ENCODE results near the gene SGPP2.

SGPP2 gene

DNA sequence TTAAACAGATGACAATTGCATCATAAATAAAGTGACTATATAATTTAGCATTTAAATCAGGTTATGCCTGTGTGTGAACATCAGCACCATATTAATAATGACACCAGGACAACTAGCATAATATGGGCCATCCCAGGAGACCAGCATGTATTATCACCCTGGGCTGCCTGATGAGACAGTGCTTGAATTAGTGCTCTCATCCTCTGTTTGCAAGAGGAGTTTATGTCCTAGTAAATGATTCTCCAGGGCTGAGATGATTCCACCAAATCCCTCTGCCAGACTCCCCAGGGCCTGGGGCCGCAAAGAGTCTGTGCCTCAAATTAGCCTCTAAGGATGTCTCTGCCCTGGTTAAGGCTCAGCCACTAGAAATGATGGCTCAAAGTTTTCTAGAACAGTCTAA, 97.7 kb downstream of the SGPP2 start:
- Mint-ChIP-seq H3K9me3 (no peaks in the 10 kb centered on the region), H3K4me1 (no peaks in the 10 kb centered on the region), H3K4me3 (no peak overlapping the region), H3K27me3 (peaks cover 16% of the 10 kb centered on the region), H3K27ac (no peak overlapping the region)
- DNase-seq = no peak
- no peak for ATAC-seq

DNA sequence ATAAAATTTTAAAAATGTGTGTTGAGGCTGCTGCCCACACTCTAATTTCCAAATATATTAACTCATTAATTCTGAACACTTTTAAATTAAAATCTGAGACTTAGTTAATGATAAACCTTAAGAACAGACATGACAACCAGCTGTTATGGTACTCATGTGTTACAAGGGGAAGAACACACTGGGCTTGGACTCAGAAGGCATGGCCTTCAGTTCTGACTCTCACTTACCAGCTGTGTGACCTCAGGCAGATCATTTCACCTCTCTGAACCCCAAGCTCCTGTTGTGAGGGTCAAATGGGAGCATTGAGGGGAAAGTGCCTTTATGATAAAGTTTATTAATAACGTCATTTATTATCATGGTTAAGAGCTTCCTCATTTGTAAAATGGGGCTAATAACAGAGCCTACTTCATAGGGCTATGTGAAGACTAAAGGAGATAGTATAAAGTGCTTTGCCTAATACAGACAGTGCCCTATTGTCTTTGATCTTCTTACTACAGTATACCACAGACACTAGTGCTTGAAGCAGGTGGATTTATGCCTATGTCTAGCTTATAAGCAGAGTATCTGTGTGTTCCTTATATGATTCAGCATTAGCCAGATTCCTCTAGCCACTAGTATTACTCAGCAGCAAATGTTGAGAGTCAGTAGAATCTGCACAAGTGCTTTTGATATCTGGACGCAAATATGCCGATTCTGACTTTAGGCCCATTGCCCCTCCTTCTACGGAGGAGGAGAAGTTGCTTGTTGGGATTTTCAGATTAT, 99.6 kb downstream of the SGPP2 start:
- no peaks in the 10 kb centered on the region for H3K9me3 Mint-ChIP-seq
- no peaks in the 10 kb centered on the region for H3K27me3 Mint-ChIP-seq
- H3K4me1 Mint-ChIP-seq = no peaks in the 10 kb centered on the region
- no peak for DNase-seq
- H3K4me3 Mint-ChIP-seq = no peak overlapping the region
- no peak overlapping the region for H3K27ac Mint-ChIP-seq
- no peak for ATAC-seq

DNA sequence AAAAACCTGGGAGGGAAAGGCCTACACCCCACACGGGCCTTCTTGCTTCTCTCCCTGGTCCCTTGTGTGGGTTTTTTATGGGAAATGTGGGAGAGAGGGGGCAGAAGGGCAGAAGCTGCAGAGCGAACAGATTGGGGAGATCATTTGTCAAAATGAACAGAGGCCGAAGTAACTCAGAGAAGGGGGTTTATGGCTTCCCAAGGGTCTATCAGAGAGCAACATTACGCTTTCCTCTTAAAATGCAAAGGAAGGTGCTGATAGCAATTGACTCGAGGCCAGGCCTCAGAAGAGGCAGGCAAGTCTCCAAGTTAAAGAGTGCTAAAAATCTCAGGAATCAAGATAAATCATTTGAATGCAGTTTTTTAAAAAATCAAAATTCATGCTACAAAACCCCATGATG, 101.5 kb downstream of the SGPP2 start:
- no peak overlapping the region for H3K27ac Mint-ChIP-seq
- no peaks in the 10 kb centered on the region for H3K9me3 Mint-ChIP-seq
- no peak for DNase-seq
- no peak for ATAC-seq
- H3K4me1 Mint-ChIP-seq = no peaks in the 10 kb centered on the region
- no peak overlapping the region for H3K4me3 Mint-ChIP-seq
- no peaks in the 10 kb centered on the region for H3K27me3 Mint-ChIP-seq

- DNase-seq = no peak
- no peak overlapping the region for H3K27ac Mint-ChIP-seq
- no peaks in the 10 kb centered on the region for H3K4me1 Mint-ChIP-seq
- H3K9me3 Mint-ChIP-seq = no peaks in the 10 kb centered on the region
- no peaks in the 10 kb centered on the region for H3K27me3 Mint-ChIP-seq
- no peak for ATAC-seq
- H3K4me3 Mint-ChIP-seq = no peak overlapping the region
Measured at GRCh38 chr2:222526480-222527277, 102.3 kb downstream of the SGPP2 start.

- ATAC-seq (no peak), DNase-seq (no peak)
- H3K4me3 Mint-ChIP-seq = no peak overlapping the region
- H3K27ac Mint-ChIP-seq = no peak overlapping the region
- no peaks in the 10 kb centered on the region for H3K4me1 Mint-ChIP-seq
- H3K27me3 Mint-ChIP-seq = peaks cover 19% of the 10 kb centered on the region
- no peaks in the 10 kb centered on the region for H3K9me3 Mint-ChIP-seq
Measured at GRCh38 chr2:222532315-222532714, 108.0 kb downstream of the SGPP2 start.

DNA sequence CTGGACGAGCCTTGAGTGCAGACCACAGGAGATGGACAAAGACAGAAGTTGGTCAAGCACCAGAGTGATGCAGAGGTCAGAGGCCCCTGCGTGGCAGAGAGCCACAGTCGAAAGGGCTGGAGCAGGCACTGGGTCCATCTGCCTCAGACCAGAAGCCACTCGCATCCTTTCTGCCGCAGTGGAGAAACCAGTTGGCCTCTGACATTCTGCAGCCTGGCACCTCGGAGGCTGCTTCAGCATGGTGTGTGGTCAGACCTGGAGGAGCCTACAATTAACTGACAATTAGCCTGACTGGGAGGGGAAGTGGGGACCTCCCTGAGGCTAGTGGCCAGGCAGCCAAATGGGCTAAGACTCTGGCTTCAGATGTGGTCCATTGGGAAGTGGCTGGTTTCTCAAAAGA, 111.1 kb downstream of the SGPP2 start:
- H3K4me3 Mint-ChIP-seq = no peak overlapping the region
- DNase-seq (no peak), ATAC-seq (no peak)
- no peaks in the 10 kb centered on the region for H3K9me3 Mint-ChIP-seq
- H3K27me3 Mint-ChIP-seq = peaks cover 39% of the 10 kb centered on the region
- H3K27ac Mint-ChIP-seq = no peak overlapping the region
- H3K4me1 Mint-ChIP-seq = no peaks in the 10 kb centered on the region

DNA sequence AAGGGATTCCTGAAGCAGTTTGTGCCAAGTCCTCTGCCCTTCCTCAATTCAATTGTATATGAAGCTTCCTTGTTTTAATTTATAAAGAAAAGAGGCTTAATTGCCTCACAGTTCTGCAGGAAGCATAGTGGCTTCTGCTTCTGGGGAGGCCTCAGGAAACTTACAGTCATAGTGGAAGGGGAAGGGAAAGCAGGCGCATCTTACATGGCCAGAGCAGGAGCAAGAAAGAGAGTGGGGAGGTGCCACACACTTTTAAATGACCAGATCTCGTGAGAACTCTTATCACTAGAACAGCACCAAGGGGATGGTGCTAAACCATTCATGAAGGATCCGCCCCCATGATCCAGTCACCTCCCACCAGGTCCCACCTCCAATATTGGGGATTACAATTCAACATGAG, 114.2 kb downstream of the SGPP2 start:
- Mint-ChIP-seq H3K27me3 (peaks cover 31% of the 10 kb centered on the region), H3K27ac (no peak overlapping the region), H3K9me3 (no peaks in the 10 kb centered on the region), H3K4me1 (no peaks in the 10 kb centered on the region), H3K4me3 (no peak overlapping the region)
- ATAC-seq (no peak), DNase-seq (no peak)

GRCh38 chr2:222544661-222545060, 120.3 kb downstream of the SGPP2 start:
- peaks cover 10% of the 10 kb centered on the region for H3K27me3 Mint-ChIP-seq
- H3K27ac Mint-ChIP-seq = no peak overlapping the region
- DNase-seq (no peak), ATAC-seq (no peak)
- H3K4me3 Mint-ChIP-seq = no peak overlapping the region
- H3K4me1 Mint-ChIP-seq = no peaks in the 10 kb centered on the region
- no peaks in the 10 kb centered on the region for H3K9me3 Mint-ChIP-seq

DNA sequence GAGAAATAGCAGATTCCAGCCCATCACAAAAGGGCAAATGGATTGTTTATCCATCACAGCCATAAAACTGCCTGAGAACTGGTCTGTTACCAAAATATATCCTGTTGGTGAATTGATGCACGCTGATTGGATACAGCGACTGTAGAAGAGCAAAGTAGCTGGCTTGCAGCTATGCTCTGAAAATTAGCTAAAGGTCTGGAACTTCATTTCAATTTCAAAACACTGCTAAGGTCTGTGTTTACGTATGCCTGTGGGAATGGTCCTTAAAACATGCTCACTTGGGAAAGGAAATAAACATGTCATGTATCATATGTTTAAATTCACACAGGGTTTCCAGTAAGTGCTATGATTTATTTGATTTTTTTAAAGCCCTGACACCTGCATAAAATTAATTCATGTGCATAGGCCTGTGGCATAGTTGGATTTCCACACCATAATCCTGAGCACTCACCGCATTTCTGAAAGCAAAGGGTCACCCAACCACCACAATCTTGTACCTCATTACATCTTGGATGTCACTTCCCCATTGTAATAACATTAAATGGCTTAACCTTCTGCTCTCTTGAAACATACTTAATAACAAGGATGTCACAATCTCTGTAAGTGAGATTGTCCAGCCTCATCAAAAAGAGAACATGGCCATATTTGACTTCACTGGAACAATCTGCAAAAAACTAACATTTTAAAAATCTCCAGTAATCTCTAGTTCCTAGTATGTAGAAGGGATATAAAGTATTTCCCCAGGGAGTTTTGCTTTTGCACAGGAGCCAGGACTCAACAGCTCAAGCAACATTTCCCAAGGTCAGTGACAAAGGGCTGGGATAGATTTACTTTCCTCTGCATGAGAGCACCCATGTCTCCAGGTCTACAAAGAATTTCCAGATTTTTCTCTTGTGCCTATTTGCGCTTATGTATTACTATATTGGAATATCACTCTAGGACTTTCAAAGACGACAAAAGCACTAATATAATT, 121.8 kb downstream of the SGPP2 start:
- H3K27ac Mint-ChIP-seq = no peak overlapping the region
- no peaks in the 10 kb centered on the region for H3K9me3 Mint-ChIP-seq
- no peak for ATAC-seq
- H3K27me3 Mint-ChIP-seq = peaks cover 16% of the 10 kb centered on the region
- no peak for DNase-seq
- no peak overlapping the region for H3K4me3 Mint-ChIP-seq
- no peaks in the 10 kb centered on the region for H3K4me1 Mint-ChIP-seq

- Mint-ChIP-seq H3K9me3 (no peaks in the 10 kb centered on the region), H3K4me3 (no peak overlapping the region), H3K4me1 (no peaks in the 10 kb centered on the region), H3K27me3 (peaks cover 20% of the 10 kb centered on the region), H3K27ac (no peak overlapping the region)
- no peak for ATAC-seq
- no peak for DNase-seq
Measured at GRCh38 chr2:222547083-222547482, 122.7 kb downstream of the SGPP2 start.

DNA sequence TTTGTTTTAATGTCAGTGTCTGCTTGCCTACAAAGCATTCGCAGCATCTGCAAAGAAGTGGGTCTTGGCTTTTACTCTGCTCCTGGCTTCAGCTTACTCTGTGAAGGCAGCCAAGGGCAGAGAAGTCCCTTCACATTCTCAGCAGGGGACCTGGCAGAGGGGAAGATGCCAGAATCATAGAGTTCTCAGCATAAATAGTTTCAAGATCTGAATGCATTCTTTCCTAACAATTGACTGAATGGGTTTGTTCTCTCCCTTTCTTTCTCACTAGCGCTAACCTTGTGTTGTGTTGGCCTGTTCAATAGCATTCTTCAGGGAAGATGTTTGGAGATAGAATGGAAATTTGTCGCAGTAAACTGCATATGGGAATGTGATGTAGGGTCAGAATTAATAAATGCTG, 124.6 kb downstream of the SGPP2 start:
- no peak overlapping the region for H3K27ac Mint-ChIP-seq
- ATAC-seq = no peak
- H3K4me1 Mint-ChIP-seq = no peaks in the 10 kb centered on the region
- no peak for DNase-seq
- no peaks in the 10 kb centered on the region for H3K9me3 Mint-ChIP-seq
- peaks cover 35% of the 10 kb centered on the region for H3K27me3 Mint-ChIP-seq
- H3K4me3 Mint-ChIP-seq = no peak overlapping the region

DNA sequence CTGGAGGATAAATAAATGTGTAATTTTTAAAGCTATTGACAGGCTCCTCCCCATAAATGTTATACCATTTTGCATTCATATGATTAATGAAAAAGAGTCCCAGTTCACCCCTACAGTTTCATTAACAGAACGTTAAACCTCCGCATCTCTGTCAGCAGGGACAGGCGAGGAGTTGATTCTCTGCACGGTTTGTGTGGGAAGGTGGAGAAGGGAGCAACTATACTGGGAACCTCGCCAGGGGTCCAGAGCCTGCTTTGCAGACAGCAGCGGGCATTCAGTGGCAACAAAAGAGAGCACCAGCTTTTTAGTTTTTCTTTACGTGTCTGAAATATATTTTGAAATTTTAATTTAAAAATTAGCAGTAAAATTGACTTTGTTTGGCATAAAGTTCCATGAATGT, 130.2 kb downstream of the SGPP2 start:
- H3K27ac Mint-ChIP-seq = no peak overlapping the region
- H3K4me1 Mint-ChIP-seq = no peaks in the 10 kb centered on the region
- no peak for ATAC-seq
- no peak overlapping the region for H3K4me3 Mint-ChIP-seq
- H3K27me3 Mint-ChIP-seq = peaks cover 25% of the 10 kb centered on the region
- no peak for DNase-seq
- H3K9me3 Mint-ChIP-seq = no peaks in the 10 kb centered on the region

DNA sequence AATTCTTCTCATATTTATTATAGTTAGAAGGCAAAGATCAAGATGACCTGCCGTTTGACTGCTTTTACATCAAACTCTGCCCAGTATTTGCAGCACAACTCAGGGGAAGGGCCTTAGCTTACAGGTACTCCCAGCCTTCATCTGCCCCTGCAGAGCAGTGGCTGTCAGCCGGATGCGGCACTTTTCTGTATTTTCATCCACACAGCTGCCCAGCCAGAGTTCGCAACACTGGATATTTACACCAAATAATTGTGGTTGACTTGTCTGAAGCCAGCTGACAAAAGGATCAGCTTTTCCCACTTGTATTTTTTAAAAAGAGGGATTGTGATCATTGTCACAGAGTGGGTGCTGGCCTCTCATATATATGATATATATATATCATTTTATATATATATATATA, 136.8 kb downstream of the SGPP2 start:
- H3K27me3 Mint-ChIP-seq = no peaks in the 10 kb centered on the region
- H3K9me3 Mint-ChIP-seq = no peaks in the 10 kb centered on the region
- ATAC-seq (no peak), DNase-seq (no peak)
- H3K4me3 Mint-ChIP-seq = no peak overlapping the region
- H3K4me1 Mint-ChIP-seq = no peaks in the 10 kb centered on the region
- H3K27ac Mint-ChIP-seq = no peak overlapping the region

- peak; percentile 69 for ATAC-seq
- no peaks in the 10 kb centered on the region for H3K27me3 Mint-ChIP-seq
- H3K27ac Mint-ChIP-seq = no peak overlapping the region
- DNase-seq = peak; percentile 30 to 31
- H3K9me3 Mint-ChIP-seq = no peaks in the 10 kb centered on the region
- H3K4me1 Mint-ChIP-seq = no peaks in the 10 kb centered on the region
- H3K4me3 Mint-ChIP-seq = no peak overlapping the region
Measured at GRCh38 chr2:222561817-222562645, 137.7 kb downstream of the SGPP2 start.
